Right hindlimb (tissue), 1 donor: ENCODE results near the gene RNASEL.
A peak's percentile ranks its signal among the peaks of the same experiment; 100 is the strongest.
"Not testable (repeated sequence)": the region's sequence is repeated elsewhere in the genome, so short reads cannot be mapped to it uniquely, and the experiment has no call there.

Experiments used
- DNase-seq: peaks from one replicate; pipeline ENCODE4 v3.0.0-alpha.2; 2018

The RNASEL gene, protein sequence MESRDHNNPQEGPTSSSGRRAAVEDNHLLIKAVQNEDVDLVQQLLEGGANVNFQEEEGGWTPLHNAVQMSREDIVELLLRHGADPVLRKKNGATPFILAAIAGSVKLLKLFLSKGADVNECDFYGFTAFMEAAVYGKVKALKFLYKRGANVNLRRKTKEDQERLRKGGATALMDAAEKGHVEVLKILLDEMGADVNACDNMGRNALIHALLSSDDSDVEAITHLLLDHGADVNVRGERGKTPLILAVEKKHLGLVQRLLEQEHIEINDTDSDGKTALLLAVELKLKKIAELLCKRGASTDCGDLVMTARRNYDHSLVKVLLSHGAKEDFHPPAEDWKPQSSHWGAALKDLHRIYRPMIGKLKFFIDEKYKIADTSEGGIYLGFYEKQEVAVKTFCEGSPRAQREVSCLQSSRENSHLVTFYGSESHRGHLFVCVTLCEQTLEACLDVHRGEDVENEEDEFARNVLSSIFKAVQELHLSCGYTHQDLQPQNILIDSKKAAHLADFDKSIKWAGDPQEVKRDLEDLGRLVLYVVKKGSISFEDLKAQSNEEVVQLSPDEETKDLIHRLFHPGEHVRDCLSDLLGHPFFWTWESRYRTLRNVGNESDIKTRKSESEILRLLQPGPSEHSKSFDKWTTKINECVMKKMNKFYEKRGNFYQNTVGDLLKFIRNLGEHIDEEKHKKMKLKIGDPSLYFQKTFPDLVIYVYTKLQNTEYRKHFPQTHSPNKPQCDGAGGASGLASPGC

DNA sequence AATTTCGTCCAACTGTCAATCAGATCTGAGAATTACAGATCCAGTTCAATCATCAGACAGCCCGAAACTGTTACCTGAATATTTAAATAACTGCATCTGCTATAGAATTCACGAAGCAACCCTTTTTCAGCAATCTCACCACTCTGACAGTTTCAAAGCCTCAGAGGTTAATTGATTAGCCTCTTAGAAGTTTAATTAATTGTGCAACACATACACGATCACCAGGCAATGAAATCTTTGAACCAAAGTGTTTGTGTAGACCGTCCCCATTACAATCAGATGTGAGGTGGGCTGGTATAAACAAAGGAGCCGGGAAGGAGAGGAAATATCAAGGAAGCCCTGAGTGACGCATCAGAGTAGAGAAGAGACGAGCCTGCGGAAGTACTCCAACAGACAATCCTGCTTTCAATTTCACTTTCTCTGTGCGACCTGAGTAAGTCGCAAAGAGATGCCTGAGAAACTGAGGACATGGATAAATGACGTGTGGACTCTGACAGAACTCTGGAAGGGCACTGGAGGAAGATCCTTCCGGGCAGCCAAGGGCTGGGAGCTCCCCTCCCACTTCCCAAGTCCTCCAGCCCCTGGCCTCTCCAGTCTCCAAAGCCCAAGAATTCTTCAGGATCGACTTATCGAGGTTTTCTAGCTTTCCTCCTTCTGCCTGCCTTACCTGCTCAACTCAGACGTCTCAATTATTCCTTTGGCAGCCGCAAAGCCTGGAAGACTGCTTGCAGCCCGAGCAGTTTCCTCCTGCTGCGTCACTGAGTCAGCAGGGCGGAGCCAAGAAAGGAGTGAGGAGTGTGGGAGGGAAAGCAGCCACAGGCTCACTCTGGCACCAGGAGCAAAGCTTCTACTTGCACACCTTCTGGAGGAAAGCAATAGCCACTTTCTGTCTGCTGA, at the start of gene RNASEL:
Gene RNASEL (minus strand): TSS at position 757 of the 897 bp plus-strand sequence. CDS start 2,450 bp downstream, outside the sequence.
- peak; percentile 85 for DNase-seq

DNA sequence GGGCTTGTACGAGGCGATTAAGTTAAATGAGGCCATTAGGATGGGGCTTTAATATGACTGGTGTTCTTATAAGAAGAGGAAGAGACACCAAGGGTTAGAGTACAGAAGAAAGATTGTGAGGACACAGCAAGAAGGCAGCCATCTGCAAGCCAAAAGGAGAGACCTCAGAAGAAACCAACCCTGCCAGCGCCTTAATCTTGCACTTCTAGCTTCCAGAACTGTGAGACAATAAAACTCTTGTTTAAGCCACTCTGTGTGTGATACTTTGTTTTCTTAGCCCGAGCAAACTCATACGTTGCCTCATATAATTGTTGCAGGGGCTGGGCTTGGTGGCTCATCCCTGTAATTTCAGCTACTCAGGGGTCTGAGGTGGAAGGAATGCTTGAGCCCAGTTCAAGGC, 48.7 kb upstream of the RNASEL start:
- no peak for DNase-seq

DNA sequence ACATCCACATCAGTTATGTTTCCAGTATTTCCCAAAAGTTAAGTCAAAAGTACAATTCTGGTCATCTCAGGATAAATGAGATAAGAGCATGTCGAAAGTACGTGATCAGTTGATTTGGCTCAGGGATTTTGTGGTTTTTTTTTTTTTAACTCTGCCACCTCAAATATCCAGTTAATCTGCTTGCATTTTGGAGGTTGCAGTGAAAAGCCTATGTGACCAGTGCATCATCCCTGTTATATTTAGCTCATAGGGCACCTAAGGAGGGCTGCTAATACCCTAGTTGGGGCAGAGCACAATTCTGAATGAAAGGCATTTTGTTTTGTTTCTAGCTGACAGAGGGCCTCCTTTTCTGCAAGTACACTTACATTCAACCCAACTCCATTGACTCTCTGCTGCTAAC, 46.8 kb upstream of the RNASEL start:
- DNase-seq, result no peak

DNA sequence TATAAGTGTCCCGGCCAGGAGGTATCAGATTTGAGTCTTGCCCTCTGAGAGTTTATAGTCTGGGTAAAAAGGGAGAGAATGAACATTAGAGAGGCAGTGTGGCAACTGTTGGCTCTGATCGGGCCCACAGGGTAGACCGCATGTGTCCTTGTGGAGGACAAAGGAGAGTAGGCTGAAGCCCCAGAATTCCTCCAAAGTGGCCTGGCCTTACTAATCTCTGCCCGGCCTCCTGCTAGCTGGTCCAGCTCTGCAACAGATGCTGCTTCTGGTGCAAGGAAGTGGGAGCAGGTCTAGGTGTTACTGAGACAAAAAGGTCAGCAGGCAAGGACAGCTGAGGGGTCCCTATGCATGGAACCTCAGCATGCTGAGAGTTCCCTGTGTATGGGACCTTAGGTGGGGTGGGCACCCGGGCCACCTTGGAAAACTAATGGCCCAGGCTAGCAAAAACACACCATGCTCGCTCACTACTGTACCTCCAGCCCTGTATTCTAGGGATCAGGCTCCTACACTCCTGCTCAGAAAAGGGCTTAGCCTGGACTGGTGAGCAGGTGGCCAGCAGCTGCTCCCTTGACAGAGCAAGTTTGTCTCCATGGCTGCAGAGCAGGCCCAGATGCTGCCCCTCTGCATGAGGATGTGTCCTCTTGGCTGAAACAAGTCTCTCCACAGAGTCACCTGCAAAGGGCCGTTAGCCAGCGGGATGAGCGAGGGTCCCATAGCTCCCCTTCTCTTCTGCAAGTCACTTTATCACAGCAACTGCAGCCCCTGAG, 45.4 kb upstream of the RNASEL start:
- peak; percentile 76 for DNase-seq

DNA sequence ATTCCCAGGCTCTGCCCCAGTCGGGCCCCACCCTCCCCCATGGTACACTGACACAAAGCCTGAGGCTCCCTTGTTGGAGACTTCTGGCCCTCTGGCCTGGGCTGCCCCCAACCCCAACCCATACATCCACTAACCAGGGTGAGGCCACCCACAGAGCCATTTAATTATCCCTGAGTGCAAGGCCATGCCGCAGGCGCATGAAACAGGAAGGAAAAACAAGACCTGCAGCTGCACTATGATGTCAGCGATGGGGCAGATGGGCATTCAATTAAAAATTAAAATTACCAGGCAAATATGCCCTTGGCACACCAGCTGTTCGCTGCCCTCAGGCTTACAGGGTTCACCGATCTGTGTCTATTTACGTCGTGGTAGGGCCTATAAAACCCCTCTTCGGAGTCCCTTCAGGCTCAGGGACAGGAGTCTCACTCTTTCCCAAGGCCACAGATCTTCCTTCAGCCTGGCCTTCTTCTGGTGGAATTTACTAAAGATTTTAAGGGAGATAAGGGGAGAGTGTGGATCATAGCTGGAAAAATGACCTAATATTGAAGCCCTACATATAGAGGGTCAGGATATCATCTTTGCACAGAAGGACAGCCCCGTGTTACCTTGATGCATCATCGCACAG, 44.7 kb upstream of the RNASEL start:
- peak; percentile 42 for DNase-seq

DNA sequence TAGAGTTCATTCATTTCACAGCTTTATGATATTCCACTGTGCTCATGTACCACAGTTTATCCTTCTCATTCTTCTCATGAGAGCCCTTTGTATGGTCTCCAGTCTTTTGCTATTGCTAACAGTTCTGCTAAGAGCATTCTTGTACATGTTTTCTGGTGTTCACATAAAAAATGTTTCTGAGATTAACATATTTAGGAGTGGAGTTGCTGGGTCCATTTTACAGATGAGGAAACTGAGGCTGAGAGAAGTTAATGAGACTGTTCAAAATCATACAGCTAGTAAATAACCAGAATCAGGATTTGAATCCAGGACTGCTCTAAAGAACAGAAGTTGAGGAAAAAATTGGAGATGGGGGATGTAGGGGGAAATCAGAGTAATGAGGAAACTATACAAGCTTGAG, 44.0 kb upstream of the RNASEL start:
- DNase-seq, result no peak

DNA sequence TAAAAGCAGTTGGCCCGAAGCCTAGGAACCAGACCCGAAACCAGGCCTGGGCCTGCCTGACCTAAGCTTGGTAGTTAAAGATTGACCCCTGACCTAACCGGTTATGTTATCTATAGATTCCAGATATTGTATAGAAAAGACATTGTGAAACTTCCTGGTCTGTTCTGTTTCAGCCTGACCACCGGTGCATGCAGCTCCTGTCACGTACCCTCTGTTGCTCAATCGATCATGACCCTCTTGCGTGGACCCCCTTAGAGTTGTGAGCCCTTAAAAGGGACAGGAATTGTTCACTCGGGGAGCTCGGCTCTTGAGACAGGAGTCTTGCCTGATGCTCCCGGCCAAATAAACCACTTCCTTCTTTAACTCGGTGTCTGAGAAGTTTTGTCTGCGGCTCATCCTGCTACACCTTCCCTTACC, 43.4 kb upstream of the RNASEL start:
- DNase-seq, result not testable (repeated sequence)

DNA sequence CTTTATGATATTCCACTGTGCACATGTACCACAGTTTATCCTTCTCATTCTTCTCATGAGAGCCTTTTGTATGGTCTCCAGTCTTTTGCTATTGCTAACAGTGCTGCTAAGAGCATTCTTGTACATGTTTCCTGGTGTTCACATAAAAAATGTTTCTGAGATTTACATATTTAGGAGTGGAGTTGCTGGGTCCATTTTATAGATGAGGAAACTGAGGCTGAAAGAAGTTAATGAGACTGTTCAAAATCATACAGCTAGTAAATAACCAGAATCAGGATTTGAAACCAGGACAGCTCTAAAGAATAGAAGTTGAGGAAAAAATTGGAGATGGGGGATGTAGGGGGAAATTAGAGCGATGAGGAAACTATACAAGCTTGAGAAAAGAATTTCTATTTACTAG, 42.9 kb upstream of the RNASEL start:
- no peak for DNase-seq

DNA sequence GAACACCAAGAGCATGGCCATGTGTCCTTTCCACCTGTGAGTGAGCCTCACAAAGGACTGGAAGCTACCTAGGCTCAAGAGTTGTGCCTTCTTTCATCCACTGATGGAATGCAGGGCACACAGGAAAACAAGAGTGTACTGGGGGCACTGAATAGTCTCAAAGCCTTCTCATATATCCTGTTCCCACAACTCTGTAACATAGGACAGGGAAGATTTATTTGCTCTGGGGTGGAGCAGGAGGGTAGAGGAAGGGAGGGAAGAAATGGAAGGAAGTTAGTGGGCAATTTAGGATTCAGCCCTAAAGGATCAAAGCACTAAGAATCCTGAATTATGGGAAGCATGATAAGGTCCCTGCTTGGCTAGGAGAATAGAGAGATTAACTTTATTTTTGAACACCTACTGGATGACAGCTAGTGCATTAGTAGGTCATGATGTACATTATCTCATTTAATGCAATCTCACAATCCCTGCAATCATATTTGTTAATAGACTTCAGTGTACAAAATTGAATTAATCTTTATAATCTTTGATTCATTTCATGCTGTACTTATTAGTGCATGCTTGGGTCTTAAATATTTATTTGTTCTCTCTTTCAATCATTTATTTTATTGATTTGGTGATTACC, 42.1 kb upstream of the RNASEL start:
- no peak for DNase-seq

DNA sequence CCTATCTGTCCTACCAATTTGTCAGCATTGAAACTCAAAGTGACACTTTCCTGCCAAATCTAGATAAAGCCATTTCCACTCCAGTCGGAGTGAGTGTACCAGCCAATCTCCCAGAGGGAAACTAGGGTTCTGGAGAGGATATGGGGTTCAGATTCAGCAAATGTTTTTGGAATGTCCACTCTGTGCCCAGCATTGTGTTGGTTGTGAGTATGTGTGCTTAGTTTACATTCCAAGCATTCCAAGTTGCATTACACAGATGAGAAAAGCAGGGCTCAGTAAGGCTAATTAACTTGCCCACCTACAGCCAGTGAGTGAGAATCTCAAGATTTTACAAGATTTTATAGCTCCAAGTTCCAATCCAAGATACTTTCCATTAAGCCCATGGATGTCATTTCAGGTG, 41.5 kb upstream of the RNASEL start:
- DNase-seq, result no peak

DNA sequence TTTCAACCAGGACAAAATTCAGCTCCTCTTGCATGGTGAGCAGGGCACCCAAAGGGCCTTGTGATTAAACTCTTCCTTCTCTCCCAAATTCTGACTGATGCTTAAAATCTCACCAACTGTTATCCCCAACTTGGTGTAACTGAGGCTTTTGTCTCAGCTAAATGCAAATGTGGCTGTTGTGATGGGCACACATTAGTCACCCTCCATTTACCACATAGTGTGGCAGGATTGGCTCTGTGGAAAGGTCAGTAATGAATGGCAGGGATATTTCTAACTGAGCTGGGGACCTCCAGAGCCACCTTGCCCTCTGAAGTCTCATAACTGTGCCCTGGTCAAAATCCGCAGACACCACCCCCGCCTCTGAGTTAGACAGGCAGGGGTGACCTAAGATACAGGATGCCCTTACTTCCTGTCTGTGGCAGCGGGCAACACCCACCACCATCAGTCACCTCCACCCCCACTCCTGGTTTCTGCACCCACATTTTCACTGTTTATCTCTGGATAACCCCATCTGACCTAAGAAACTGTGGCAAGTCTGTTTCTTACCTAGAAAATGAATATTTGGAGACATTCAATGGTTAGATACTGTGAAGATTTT, 40.5 kb upstream of the RNASEL start:
- no peak for DNase-seq

DNA sequence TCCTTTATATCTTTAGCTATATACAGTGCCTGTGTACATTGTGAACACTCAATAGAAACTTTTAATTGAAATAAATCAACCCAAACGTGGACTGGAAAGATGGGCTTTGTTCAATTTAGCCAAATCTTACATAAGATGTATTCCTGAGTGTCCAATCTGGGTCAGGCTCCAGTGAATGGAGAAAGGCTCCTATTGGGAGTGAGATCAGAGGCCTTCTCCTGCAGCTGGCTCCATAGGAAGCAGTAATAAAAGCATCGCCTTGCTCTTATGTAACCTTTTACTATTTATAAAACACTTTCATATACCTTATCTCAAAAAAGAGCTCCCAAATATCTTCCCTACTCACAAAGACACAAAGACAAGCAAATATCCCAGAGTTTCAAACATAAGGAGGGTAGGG, 40.0 kb upstream of the RNASEL start:
- no peak for DNase-seq

DNA sequence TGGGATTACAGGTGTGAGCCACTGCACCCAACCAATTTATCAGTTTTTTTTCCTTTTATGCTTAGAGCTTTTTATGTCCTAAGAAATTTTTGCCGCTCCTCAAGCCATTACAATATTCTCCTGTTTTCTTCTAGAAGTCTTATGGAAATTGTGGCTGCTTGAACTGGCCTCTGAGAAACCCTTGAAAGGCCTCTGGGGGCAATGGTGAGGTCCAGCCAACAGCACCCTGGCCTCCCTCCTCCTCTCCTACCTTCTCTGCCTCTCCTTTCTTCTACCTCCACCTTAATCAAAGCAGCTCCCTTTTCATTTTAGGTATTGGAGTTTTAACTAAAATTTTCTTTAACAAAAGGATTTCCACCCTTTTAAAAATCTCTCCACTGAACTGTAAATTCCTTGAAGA, 39.6 kb upstream of the RNASEL start:
- no peak for DNase-seq

DNA sequence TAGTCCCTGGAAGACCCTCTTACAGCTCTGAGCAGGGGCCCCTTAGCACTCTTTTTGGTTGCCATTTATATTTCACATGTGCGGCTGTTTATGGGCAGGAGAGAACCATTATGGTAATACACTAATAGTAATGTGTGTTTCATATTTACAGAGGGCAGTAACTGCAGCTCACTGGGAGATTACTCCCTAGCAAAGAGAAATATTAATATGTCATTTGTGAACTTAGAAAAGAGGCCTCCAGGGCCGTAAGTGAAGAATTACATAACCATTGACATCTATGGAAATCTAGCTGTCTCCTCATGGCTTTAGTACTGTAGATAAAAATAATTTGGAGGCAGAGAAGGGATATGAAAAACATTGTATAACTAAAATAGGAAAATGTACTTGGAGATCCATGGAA, 38.6 kb upstream of the RNASEL start:
- DNase-seq, result no peak

DNA sequence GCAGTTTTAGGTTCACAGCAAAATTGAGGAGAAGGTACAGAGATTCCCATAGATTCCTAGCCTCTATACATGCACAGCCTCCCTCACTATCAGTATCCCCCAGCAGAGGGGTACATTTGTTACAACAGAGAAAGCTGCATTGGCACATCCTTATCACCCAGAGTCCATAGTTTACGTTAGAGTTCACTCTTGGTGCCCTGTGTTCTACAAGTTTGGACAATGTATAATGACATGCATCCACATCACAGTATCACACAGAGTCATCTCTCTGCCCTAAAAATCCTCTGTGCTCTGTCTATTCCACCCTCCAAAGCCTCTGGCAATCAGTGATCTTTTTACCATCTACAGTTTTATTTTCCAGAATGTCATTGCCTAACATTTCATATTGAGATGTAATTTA, 37.5 kb upstream of the RNASEL start:
- DNase-seq, result no peak

DNA sequence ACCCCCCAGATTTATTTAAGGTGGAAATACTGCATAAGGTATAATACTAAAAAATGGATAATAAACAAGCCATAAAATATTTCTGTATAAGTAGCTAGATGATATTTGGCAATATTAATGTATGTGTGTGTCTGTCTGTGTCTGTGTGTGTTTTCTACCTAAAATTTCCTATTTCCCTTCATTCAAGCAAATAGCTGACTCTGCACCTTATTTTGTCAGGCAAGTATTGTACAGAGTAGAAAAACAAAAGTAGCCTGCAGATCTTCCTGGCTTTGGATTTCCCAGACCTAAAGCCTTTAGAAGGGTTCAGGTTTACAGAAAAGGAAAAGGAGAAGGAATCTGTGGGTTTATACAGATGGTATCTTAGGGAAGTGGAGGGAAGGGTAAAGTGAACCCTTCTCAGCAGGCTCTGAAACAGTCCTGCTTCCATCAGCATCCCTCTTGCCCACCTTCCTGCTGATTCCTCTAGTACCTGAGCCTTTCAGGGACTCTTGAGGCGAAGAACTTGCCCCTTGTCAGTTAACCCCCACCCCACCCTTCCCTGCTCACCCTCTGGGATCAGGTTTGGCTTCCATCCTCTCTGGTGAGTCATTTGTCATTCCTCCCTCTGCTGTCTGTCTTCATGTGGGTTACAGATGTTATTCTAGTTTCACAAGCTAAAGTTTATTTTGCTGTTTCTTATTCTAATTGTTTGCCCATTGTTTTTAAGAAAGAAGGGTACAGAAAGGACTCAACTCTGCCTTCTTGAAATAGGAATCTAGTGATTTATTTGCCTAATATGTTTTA, 36.9 kb upstream of the RNASEL start:
- no peak for DNase-seq

DNA sequence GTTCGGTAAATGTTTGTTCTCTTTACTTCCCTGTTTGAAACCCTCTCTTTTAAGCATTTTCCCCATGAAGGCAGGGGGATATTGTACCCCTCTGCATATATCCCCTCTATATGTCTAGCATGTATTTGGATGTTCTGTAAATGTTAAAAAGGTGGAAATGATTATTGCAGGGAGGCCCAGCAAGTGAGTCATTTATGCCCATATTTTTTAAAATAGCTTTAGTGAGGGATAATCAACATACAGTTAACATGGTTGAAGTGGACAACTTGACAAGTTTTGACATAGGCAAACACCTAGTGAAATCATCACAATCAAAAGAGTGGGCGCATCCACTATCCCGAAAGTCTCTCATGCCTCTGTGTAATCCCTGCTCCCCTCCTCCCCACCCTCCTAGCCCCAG, 36.0 kb upstream of the RNASEL start:
- DNase-seq, result no peak

DNA sequence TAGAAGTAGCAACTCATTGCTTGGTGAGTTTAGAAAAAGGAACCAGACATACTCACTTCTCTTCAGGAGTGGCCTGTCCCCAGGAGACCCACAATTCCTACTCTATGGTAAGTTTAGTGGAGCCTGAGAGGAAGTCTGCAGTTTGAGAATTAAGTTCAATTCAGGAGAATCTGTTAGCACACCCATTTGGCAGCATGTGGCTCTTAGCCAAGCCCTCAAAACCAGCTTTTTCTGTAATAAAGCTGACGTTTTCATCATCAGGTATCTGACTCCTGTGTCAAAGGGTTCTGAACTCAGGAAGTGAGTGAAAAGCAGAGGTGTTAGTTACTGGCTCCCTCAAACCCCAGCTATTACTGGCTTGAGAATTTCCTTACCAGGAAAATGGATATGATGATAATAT, 35.5 kb upstream of the RNASEL start:
- no peak for DNase-seq

DNA sequence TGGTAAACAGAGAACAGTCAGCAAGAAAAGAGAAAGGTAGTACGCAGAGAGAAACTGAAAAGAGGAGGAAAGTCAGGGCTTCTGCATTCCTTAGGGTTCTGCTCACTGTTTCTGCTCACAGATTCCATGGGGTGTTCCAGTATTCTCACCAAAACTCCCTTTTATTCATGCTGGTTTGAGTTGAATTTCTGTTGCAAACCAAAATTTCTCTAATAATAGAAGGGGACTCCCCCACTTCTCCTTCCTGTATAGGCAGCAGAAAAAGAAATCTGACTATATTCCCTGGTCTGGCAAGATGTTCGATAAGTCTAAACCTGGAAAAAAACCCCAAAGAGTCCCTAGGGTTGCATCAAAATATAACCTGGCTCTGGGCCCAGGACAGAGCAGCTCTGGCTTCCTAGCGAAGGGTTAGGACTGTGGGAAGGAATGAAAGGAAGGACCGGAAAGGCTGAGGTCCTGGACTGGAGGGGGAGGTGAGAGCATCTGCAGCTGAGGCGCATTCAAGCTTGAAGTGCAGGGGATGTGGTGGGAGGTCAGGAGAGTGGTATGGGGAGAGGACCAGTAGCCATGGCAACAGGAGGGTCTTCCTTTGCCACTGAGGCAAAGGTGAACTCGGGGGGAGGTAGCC, 34.0 kb upstream of the RNASEL start:
- DNase-seq, result peak; percentile 86

DNA sequence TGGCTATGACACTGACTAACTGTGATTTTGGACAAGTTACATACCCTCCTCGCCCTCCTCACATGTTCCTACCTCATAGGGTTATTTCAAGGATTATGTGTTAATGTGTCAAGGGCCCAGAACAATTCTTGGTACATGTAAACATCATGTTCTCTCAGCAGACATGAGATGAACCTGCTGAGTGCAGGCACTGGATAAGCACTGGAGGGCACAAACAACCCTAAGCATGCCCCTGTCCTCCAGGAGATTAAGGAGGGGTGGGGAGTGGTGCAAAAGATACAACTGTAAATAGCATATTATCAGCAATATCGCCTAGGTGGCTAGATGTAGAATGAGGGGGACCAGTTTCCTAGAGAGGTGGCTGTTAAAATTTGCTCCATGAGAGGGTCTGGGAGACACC, 32.9 kb upstream of the RNASEL start:
- DNase-seq, result no peak
